Pons (tissue), 1 donor: ENCODE data around the gene ATF7IP2.
"Not testable (repeated sequence)": the region's sequence is repeated elsewhere in the genome, so short reads cannot be mapped to it uniquely, and the experiment has no call there.

Experiments
- DNase-seq: peaks from one replicate; pipeline ENCODE4 v3.0.0-alpha.2; 2016; ENCODE audit warnings: low spot score

The ATF7IP2 gene

GRCh38 chr16:10376229-10376628 lies 9.6 kb upstream of the ATF7IP2 start:
- DNase-seq = no peak

- DNase-seq = no peak
These were observed 2.2 kb upstream of the ATF7IP2 start for GRCh38 chr16:10383626-10384025.

GRCh38 chr16:10386517-10387100 lies 748 bp downstream of the ATF7IP2 start:
- DNase-seq = no peak

- no peak for DNase-seq
These were observed 1.3 kb downstream of the ATF7IP2 start for GRCh38 chr16:10387188-10387617.

- DNase-seq = no peak
These were observed 3.1 kb downstream of the ATF7IP2 start for GRCh38 chr16:10388988-10389387.

- DNase-seq = no peak
These were observed 4.5 kb downstream of the ATF7IP2 start for GRCh38 chr16:10390330-10390729.

GRCh38 chr16:10390867-10391266 lies 5.0 kb downstream of the ATF7IP2 start:
- no peak for DNase-seq

GRCh38 chr16:10391339-10391738 lies 5.5 kb downstream of the ATF7IP2 start:
- DNase-seq = no peak

GRCh38 chr16:10402975-10403374 lies 17.1 kb downstream of the ATF7IP2 start:
- DNase-seq = no peak

- DNase-seq = no peak
These were observed 19.6 kb downstream of the ATF7IP2 start for GRCh38 chr16:10405386-10405939.

GRCh38 chr16:10408824-10409381 lies 23.0 kb downstream of the ATF7IP2 start:
- no peak for DNase-seq

- DNase-seq = not testable (repeated sequence)
These were observed 23.9 kb downstream of the ATF7IP2 start for GRCh38 chr16:10409713-10410112.

- no peak for DNase-seq
These were observed 24.6 kb downstream of the ATF7IP2 start for GRCh38 chr16:10410469-10410868.

- DNase-seq = no peak
These were observed 27.2 kb downstream of the ATF7IP2 start for GRCh38 chr16:10412935-10413601.

- not testable (repeated sequence) for DNase-seq
These were observed 32.3 kb downstream of the ATF7IP2 start for GRCh38 chr16:10418204-10418603.

GRCh38 chr16:10419701-10420100 lies 33.8 kb downstream of the ATF7IP2 start:
- no peak for DNase-seq

- DNase-seq = no peak
These were observed 35.7 kb downstream of the ATF7IP2 start for GRCh38 chr16:10421596-10421995.

GRCh38 chr16:10428433-10429168 lies 42.7 kb downstream of the ATF7IP2 start:
- no peak for DNase-seq

- not testable (repeated sequence) for DNase-seq
These were observed 43.6 kb downstream of the ATF7IP2 start for GRCh38 chr16:10429299-10429969.

- DNase-seq = no peak
These were observed 55.9 kb downstream of the ATF7IP2 start for GRCh38 chr16:10441726-10442125.

- DNase-seq = no peak
These were observed 61.4 kb downstream of the ATF7IP2 start for GRCh38 chr16:10447289-10447688.
